HCT116 (cell line): ENCODE data around the gene FICD. TPM values are rescaled to one million over a fixed set of nuclear protein-coding genes. Genes with fewer than 3 reads are reported as not detected.

Source experiments
- ATAC-seq: fragments of 200-7000 bp; cut with Tn5 transposase; 2 replicates; pipeline ENCODE4 v1.9.1; 2020; ENCODE audit warnings: mild to moderate bottlenecking, moderate library complexity
- BruUV-seq: library from RNA; stranded (reverse); fragments of 400-500 nt; replicated peaks from 2 replicates; lab custom pipeline; 2021; lab: Mats Ljungman, UMichigan
- CTCF ChIA-PET: fragments of 300-600 bp; sonication (Branson Sonifier 250); formaldehyde crosslinking; loops from one replicate; lab custom pipeline; 2021; ENCODE audit warnings: antibody characterized with exemption; lab: Charles Lee
- POLR2A ChIA-PET: fragments of 300-600, 350-600 bp; sonication (Branson Sonifier 250); formaldehyde crosslinking; loops from one replicate; lab custom pipeline; 2021; ENCODE audit warnings: antibody characterized with exemption; lab: Charles Lee
- RAD21 ChIA-PET, 2 experiments: fragments of 300-600 bp; sonication (Branson Sonifier 250); formaldehyde crosslinking; loops; one replicate each; lab custom pipeline; 2023; ENCODE audit warnings: low total read pairs in 2 of 2; ENCODE audit not compliant: uncharacterized antibody in 2 of 2, unreplicated experiment in 2 of 2, low non-redundant PET in 1 of 2; lab: Charles Lee
- DNase-seq: peaks from one replicate; pipeline ENCODE4 v3.0.0-alpha.2; 2010; ENCODE audit warnings: low read depth, low spot score
- H2AFZ ChIP-seq: fragments of 200-600 bp; shearing (Covaris generic), sonication (generic); 2 replicates; pipeline ENCODE4 v1.6.1; 2017; ENCODE audit warnings: low read depth, mixed run types, mixed read lengths, antibody characterized with exemption, low read length; ENCODE audit not compliant: poor library complexity, severe bottlenecking
- H3K27ac ChIP-seq: 2 replicates; pipeline ENCODE4 v1.5.1; 2012; ENCODE audit warnings: low read depth, low read length
- H3K27me3 ChIP-seq: fragments of 200-600 bp; sonication (generic); 2 replicates; pipeline ENCODE4 v1.6.1; 2016; ENCODE audit warnings: mixed run types, low read length, mixed read lengths; ENCODE audit not compliant: insufficient read depth
- H3K36me3 ChIP-seq, 2 experiments: fragments of 200-500 bp in 1 of 2; fragments of 200-600 bp in 1 of 2; sonication (Bioruptor generic) in 1 of 2; sonication (generic) in 1 of 2; 2 replicates each; pipeline versions ENCODE4 v1.5.1 to v1.6.1; 2014 to 2016; ENCODE audit warnings: low read length in 2 of 2, inconsistent platforms in 1 of 2, mixed read lengths in 1 of 2, mixed run types in 1 of 2; ENCODE audit not compliant: insufficient read depth in 2 of 2, control insufficient read depth in 1 of 2
- H3K4me1 ChIP-seq, 2 experiments: fragments of 200-600 bp in 1 of 2; sonication (generic) in 1 of 2; 2 replicates each; pipeline versions ENCODE4 v1.5.1 to v1.6.1; 2012 to 2017; ENCODE audit warnings: low read length in 2 of 2, inconsistent platforms in 1 of 2, mild to moderate bottlenecking in 1 of 2, mixed read lengths in 1 of 2, mixed run types in 1 of 2, moderate library complexity in 1 of 2; ENCODE audit not compliant: insufficient read depth in 2 of 2, control insufficient read depth in 1 of 2
- H3K4me2 ChIP-seq: fragments of 200-600 bp; sonication (generic); 2 replicates; pipeline ENCODE4 v1.6.1; 2017; ENCODE audit warnings: mixed run types, low read length, mixed read lengths
- H3K4me3 ChIP-seq, 2 experiments: fragments of 200-600 bp in 1 of 2; sonication (generic) in 1 of 2; replicated peaks in 1 of 2; 2 replicates each; pipeline ENCODE4 v1.5.1; 2011 to 2016; ENCODE audit warnings: low read length in 2 of 2, control low read depth in 1 of 2, low read depth in 1 of 2, mild to moderate bottlenecking in 1 of 2, mixed read lengths in 1 of 2, mixed run types in 1 of 2
- H3K79me2 ChIP-seq: fragments of 200-600 bp; sonication (generic); 2 replicates; pipeline ENCODE4 v1.6.1; 2017; ENCODE audit warnings: mild to moderate bottlenecking, mixed run types, low read length, moderate library complexity, mixed read lengths; ENCODE audit not compliant: insufficient read depth
- H3K9ac ChIP-seq: fragments of 200-600 bp; sonication (generic); 2 replicates; pipeline ENCODE4 v1.6.1; 2016; ENCODE audit warnings: low read length, mixed read lengths
- H3K9me2 ChIP-seq: fragments of 200-600 bp; sonication (generic), shearing (Covaris generic); 2 replicates; pipeline ENCODE4 v1.6.1; 2017; ENCODE audit warnings: mixed run types, mild to moderate bottlenecking, moderate library complexity; ENCODE audit not compliant: insufficient read depth
- H3K9me3 ChIP-seq, 2 experiments: fragments of 200-500 bp in 1 of 2; fragments of 200-600 bp in 1 of 2; sonication (Bioruptor generic) in 1 of 2; sonication (generic) in 1 of 2; 2 replicates each; pipeline ENCODE4 v1.6.1; 2014 to 2017; ENCODE audit warnings: low read length in 2 of 2, mixed read lengths in 2 of 2, inconsistent platforms in 1 of 2, low read depth in 1 of 2, mild to moderate bottlenecking in 1 of 2, mixed run types in 1 of 2, moderate library complexity in 1 of 2; ENCODE audit not compliant: control insufficient read depth in 1 of 2, insufficient read depth in 1 of 2
- H4K20me1 ChIP-seq: fragments of 200-600 bp; sonication (generic), shearing (Covaris generic); 2 replicates; pipeline ENCODE4 v1.6.1; 2017; ENCODE audit warnings: mixed run types, mild to moderate bottlenecking, moderate library complexity; ENCODE audit not compliant: insufficient read depth
- EZH2 ChIP-seq: fragments of 200-600 bp; sonication (generic); IDR thresholded peaks from 2 replicates; pipeline ENCODE4 v1.6.1; 2017; ENCODE audit warnings: antibody characterized with exemption, mixed run types
- EZH2phosphoT487 ChIP-seq: fragments of 200-600 bp; IDR thresholded peaks from 2 replicates; pipeline ENCODE4 v1.6.1; 2018; ENCODE audit warnings: antibody characterized with exemption, borderline replicate concordance
- FOSL1 ChIP-seq: IDR thresholded peaks from 2 replicates; pipeline ENCODE4 v1.6.1; 2012; ENCODE audit warnings: low read depth
- JUND ChIP-seq: IDR thresholded peaks from 2 replicates; pipeline ENCODE4 v1.6.1; 2012
- POLR2A ChIP-seq: IDR thresholded peaks from 2 replicates; pipeline ENCODE4 v1.7.0; 2011; ENCODE audit warnings: borderline replicate concordance; ENCODE audit not compliant: insufficient read depth, insufficient read length; ENCODE audit errors: extremely low read depth
- RAD21 ChIP-seq: IDR thresholded peaks from 2 replicates; pipeline ENCODE4 v1.6.1; 2012; ENCODE audit warnings: low read depth, mild to moderate bottlenecking
- SIN3A ChIP-seq: IDR thresholded peaks from 2 replicates; pipeline ENCODE4 v1.6.1; 2012; ENCODE audit warnings: low read depth
- SP1 ChIP-seq: IDR thresholded peaks from 2 replicates; pipeline ENCODE4 v1.6.1; 2012; ENCODE audit warnings: low read depth
- TCF7L2 ChIP-seq: IDR thresholded peaks from 2 replicates; pipeline ENCODE4 v1.7.0; 2011; ENCODE audit warnings: borderline replicate concordance, inconsistent platforms; ENCODE audit not compliant: insufficient read depth, insufficient read length; ENCODE audit errors: extremely low read depth
- YY1 ChIP-seq: IDR thresholded peaks from 2 replicates; pipeline ENCODE4 v1.6.1; 2011; ENCODE audit warnings: low read length, low read depth, moderate library complexity, mild to moderate bottlenecking; ENCODE audit not compliant: insufficient replicate concordance; ENCODE audit errors: extremely low read depth
- ZFX ChIP-seq: fragments of 450-650 bp; IDR thresholded peaks from 2 replicates; pipeline ENCODE4 v1.6.1; 2017
- intact Hi-C: fragments of 100-400 bp; cut with micrococcal nuclease; formaldehyde crosslinking; loops from 2 replicates; pipeline ENCODE4 v1.10.0; 2022
- total RNA-seq: library from RNA; stranded (reverse); gene quantifications from one replicate; pipeline ENCODE4 v1.2.1, GENCODE V29; 2021; ENCODE audit not compliant: unreplicated experiment
- TF ChIP-seq, protein P1 (sequence below), 3 experiments: fragments of 200-600 bp in 1 of 3; sonication (generic) in 1 of 3; IDR thresholded peaks in 2 of 3; conservative IDR thresholded peaks in 1 of 3; 2 replicates each; pipeline ENCODE4 v1.5.1; 2012 to 2017; ENCODE audit warnings: low read depth in 2 of 3, low read length in 2 of 3, antibody characterized with exemption in 1 of 3, borderline replicate concordance in 1 of 3, control low read depth in 1 of 3, mild to moderate bottlenecking in 1 of 3, mixed read lengths in 1 of 3, mixed run types in 1 of 3, moderate library complexity in 1 of 3; ENCODE audit not compliant: insufficient read depth in 1 of 3
- TF ChIP-seq, protein P2 (sequence below): IDR thresholded peaks from 2 replicates; pipeline ENCODE4 v1.6.1; 2012; ENCODE audit warnings: low read depth
- TF ChIP-seq, protein P3 (sequence below): IDR thresholded peaks from 2 replicates; pipeline ENCODE4 v1.6.1; 2012
- TF ChIP-seq, protein P4 (sequence below): IDR thresholded peaks from 2 replicates; pipeline ENCODE4 v1.6.1; 2012

FICD gene
- total RNA-seq, 1 experiment from 2014 or later, result 5.1 TPM

DNA sequence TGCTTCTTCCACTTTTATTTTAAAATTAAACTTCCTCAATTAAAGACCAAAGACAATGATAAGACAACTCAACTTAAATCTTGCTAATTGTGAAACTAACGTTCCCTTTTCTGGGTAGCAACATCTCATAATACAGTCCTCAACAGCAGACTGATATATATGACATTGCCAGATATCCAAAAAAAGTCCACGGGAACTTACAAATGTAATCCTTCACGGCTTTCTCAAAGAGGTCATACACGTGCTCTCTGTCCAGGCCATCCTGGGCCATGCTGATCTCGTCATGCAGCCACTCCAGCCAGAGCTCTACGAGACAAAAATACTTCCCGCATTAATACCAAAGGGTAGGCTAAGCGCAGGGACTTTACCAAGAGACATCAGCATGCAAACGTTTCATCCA lies 32.6 kb downstream of the FICD start:
- TF ChIP-seq YY1 (no peak), SP1 (no peak), SIN3A (no peak), POLR2A (no peak), EZH2 (no peak), RAD21 (no peak), ZFX (no peak), JUND (no peak), TCF7L2 (no peak), FOSL1 (no peak), EZH2phosphoT487 (no peak)
- TF ChIP-seq, protein P1, sequence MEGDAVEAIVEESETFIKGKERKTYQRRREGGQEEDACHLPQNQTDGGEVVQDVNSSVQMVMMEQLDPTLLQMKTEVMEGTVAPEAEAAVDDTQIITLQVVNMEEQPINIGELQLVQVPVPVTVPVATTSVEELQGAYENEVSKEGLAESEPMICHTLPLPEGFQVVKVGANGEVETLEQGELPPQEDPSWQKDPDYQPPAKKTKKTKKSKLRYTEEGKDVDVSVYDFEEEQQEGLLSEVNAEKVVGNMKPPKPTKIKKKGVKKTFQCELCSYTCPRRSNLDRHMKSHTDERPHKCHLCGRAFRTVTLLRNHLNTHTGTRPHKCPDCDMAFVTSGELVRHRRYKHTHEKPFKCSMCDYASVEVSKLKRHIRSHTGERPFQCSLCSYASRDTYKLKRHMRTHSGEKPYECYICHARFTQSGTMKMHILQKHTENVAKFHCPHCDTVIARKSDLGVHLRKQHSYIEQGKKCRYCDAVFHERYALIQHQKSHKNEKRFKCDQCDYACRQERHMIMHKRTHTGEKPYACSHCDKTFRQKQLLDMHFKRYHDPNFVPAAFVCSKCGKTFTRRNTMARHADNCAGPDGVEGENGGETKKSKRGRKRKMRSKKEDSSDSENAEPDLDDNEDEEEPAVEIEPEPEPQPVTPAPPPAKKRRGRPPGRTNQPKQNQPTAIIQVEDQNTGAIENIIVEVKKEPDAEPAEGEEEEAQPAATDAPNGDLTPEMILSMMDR (IDR thresholded peaks at IDR 0.05 in 2 of 3, conservative IDR thresholded peaks at IDR 0.05 in 1 of 3; ENCODE audit: borderline replicate concordance in 1 of 3, insufficient read depth in 1 of 3, low read depth in 2 of 3, low read length in 2 of 3), result no peak
- TF ChIP-seq, protein P2, sequence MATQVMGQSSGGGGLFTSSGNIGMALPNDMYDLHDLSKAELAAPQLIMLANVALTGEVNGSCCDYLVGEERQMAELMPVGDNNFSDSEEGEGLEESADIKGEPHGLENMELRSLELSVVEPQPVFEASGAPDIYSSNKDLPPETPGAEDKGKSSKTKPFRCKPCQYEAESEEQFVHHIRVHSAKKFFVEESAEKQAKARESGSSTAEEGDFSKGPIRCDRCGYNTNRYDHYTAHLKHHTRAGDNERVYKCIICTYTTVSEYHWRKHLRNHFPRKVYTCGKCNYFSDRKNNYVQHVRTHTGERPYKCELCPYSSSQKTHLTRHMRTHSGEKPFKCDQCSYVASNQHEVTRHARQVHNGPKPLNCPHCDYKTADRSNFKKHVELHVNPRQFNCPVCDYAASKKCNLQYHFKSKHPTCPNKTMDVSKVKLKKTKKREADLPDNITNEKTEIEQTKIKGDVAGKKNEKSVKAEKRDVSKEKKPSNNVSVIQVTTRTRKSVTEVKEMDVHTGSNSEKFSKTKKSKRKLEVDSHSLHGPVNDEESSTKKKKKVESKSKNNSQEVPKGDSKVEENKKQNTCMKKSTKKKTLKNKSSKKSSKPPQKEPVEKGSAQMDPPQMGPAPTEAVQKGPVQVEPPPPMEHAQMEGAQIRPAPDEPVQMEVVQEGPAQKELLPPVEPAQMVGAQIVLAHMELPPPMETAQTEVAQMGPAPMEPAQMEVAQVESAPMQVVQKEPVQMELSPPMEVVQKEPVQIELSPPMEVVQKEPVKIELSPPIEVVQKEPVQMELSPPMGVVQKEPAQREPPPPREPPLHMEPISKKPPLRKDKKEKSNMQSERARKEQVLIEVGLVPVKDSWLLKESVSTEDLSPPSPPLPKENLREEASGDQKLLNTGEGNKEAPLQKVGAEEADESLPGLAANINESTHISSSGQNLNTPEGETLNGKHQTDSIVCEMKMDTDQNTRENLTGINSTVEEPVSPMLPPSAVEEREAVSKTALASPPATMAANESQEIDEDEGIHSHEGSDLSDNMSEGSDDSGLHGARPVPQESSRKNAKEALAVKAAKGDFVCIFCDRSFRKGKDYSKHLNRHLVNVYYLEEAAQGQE, result no peak
- TF ChIP-seq, protein P3, sequence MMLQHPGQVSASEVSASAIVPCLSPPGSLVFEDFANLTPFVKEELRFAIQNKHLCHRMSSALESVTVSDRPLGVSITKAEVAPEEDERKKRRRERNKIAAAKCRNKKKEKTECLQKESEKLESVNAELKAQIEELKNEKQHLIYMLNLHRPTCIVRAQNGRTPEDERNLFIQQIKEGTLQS, result no peak
- TF ChIP-seq, protein P4, sequence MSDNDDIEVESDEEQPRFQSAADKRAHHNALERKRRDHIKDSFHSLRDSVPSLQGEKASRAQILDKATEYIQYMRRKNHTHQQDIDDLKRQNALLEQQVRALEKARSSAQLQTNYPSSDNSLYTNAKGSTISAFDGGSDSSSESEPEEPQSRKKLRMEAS, result no peak
- DNase-seq, result no peak
- CTCF ChIA-PET, result no interaction called here
- Histone ChIP-seq H3K27me3 (no peaks in the 10 kb centered on the region), H3K9me3 (no peaks in the 10 kb centered on the region), H3K4me2 (no peak overlapping the region), H3K4me3 (no peak overlapping the region), H3K27ac (no peak overlapping the region), H3K9ac (no peak overlapping the region), H2AFZ (no peak overlapping the region), H3K4me1 (no peaks in the 10 kb centered on the region), H3K9me2 (no peaks in the 10 kb centered on the region), H3K36me3 (peaks cover 32 to 38% of the 10 kb centered on the region in 2 experiments), H4K20me1 (peaks cover 20% of the 10 kb centered on the region; the same call in 1 of the 2 replicates), H3K79me2 (peaks cover 93% of the 10 kb centered on the region)
- no TSS peak for BruUV-seq
- POLR2A ChIA-PET, result no interaction called here
- RAD21 ChIA-PET, result no interaction called here
- intact Hi-C loops, result no loop called here
- ATAC-seq, result no peak
